HCT116 (cell line): Measurements from ENCODE around the gene PGBD5. TPM values are rescaled to one million over a fixed set of nuclear protein-coding genes. Genes with fewer than 3 reads are reported as not detected.

Experiments
- ATAC-seq: fragments of 200-7000 bp; cut with Tn5 transposase; 2 replicates; pipeline ENCODE4 v1.9.1; 2020; ENCODE audit warnings: mild to moderate bottlenecking, moderate library complexity
- BruUV-seq: library from RNA; stranded (reverse); fragments of 400-500 nt; replicated peaks from 2 replicates; lab custom pipeline; 2021; lab: Mats Ljungman, UMichigan
- CTCF ChIA-PET: fragments of 300-600 bp; sonication (Branson Sonifier 250); formaldehyde crosslinking; loops from one replicate; lab custom pipeline; 2021; ENCODE audit warnings: antibody characterized with exemption; lab: Charles Lee
- POLR2A ChIA-PET: fragments of 300-600, 350-600 bp; sonication (Branson Sonifier 250); formaldehyde crosslinking; loops from one replicate; lab custom pipeline; 2021; ENCODE audit warnings: antibody characterized with exemption; lab: Charles Lee
- RAD21 ChIA-PET, 2 experiments: fragments of 300-600 bp; sonication (Branson Sonifier 250); formaldehyde crosslinking; loops; one replicate each; lab custom pipeline; 2023; ENCODE audit warnings: low total read pairs in 2 of 2; ENCODE audit not compliant: uncharacterized antibody in 2 of 2, unreplicated experiment in 2 of 2, low non-redundant PET in 1 of 2; lab: Charles Lee
- DNase-seq: peaks from one replicate; pipeline ENCODE4 v3.0.0-alpha.2; 2010; ENCODE audit warnings: low read depth, low spot score
- H2AFZ ChIP-seq: fragments of 200-600 bp; shearing (Covaris generic), sonication (generic); 2 replicates; pipeline ENCODE4 v1.6.1; 2017; ENCODE audit warnings: low read depth, mixed run types, mixed read lengths, antibody characterized with exemption, low read length; ENCODE audit not compliant: poor library complexity, severe bottlenecking
- H3K27ac ChIP-seq: 2 replicates; pipeline ENCODE4 v1.5.1; 2012; ENCODE audit warnings: low read depth, low read length
- H3K27me3 ChIP-seq: fragments of 200-600 bp; sonication (generic); 2 replicates; pipeline ENCODE4 v1.6.1; 2016; ENCODE audit warnings: mixed run types, low read length, mixed read lengths; ENCODE audit not compliant: insufficient read depth
- H3K36me3 ChIP-seq, 2 experiments: fragments of 200-500 bp in 1 of 2; fragments of 200-600 bp in 1 of 2; sonication (Bioruptor generic) in 1 of 2; sonication (generic) in 1 of 2; 2 replicates each; pipeline versions ENCODE4 v1.5.1 to v1.6.1; 2014 to 2016; ENCODE audit warnings: low read length in 2 of 2, inconsistent platforms in 1 of 2, mixed read lengths in 1 of 2, mixed run types in 1 of 2; ENCODE audit not compliant: insufficient read depth in 2 of 2, control insufficient read depth in 1 of 2
- H3K4me1 ChIP-seq, 2 experiments: fragments of 200-600 bp in 1 of 2; sonication (generic) in 1 of 2; 2 replicates each; pipeline versions ENCODE4 v1.5.1 to v1.6.1; 2012 to 2017; ENCODE audit warnings: low read length in 2 of 2, inconsistent platforms in 1 of 2, mild to moderate bottlenecking in 1 of 2, mixed read lengths in 1 of 2, mixed run types in 1 of 2, moderate library complexity in 1 of 2; ENCODE audit not compliant: insufficient read depth in 2 of 2, control insufficient read depth in 1 of 2
- H3K4me2 ChIP-seq: fragments of 200-600 bp; sonication (generic); 2 replicates; pipeline ENCODE4 v1.6.1; 2017; ENCODE audit warnings: mixed run types, low read length, mixed read lengths
- H3K4me3 ChIP-seq, 2 experiments: fragments of 200-600 bp in 1 of 2; sonication (generic) in 1 of 2; replicated peaks in 1 of 2; 2 replicates each; pipeline ENCODE4 v1.5.1; 2011 to 2016; ENCODE audit warnings: low read length in 2 of 2, control low read depth in 1 of 2, low read depth in 1 of 2, mild to moderate bottlenecking in 1 of 2, mixed read lengths in 1 of 2, mixed run types in 1 of 2
- H3K79me2 ChIP-seq: fragments of 200-600 bp; sonication (generic); 2 replicates; pipeline ENCODE4 v1.6.1; 2017; ENCODE audit warnings: mild to moderate bottlenecking, mixed run types, low read length, moderate library complexity, mixed read lengths; ENCODE audit not compliant: insufficient read depth
- H3K9ac ChIP-seq: fragments of 200-600 bp; sonication (generic); 2 replicates; pipeline ENCODE4 v1.6.1; 2016; ENCODE audit warnings: low read length, mixed read lengths
- H3K9me2 ChIP-seq: fragments of 200-600 bp; sonication (generic), shearing (Covaris generic); 2 replicates; pipeline ENCODE4 v1.6.1; 2017; ENCODE audit warnings: mixed run types, mild to moderate bottlenecking, moderate library complexity; ENCODE audit not compliant: insufficient read depth
- H3K9me3 ChIP-seq, 2 experiments: fragments of 200-500 bp in 1 of 2; fragments of 200-600 bp in 1 of 2; sonication (Bioruptor generic) in 1 of 2; sonication (generic) in 1 of 2; 2 replicates each; pipeline ENCODE4 v1.6.1; 2014 to 2017; ENCODE audit warnings: low read length in 2 of 2, mixed read lengths in 2 of 2, inconsistent platforms in 1 of 2, low read depth in 1 of 2, mild to moderate bottlenecking in 1 of 2, mixed run types in 1 of 2, moderate library complexity in 1 of 2; ENCODE audit not compliant: control insufficient read depth in 1 of 2, insufficient read depth in 1 of 2
- H4K20me1 ChIP-seq: fragments of 200-600 bp; sonication (generic), shearing (Covaris generic); 2 replicates; pipeline ENCODE4 v1.6.1; 2017; ENCODE audit warnings: mixed run types, mild to moderate bottlenecking, moderate library complexity; ENCODE audit not compliant: insufficient read depth
- CEBPB ChIP-seq: IDR thresholded peaks from 2 replicates; pipeline ENCODE4 v1.6.1; 2012; ENCODE audit warnings: low read depth
- CTCF ChIP-seq, 3 experiments: fragments of 200-600 bp in 1 of 3; sonication (generic) in 1 of 3; IDR thresholded peaks in 2 of 3; conservative IDR thresholded peaks in 1 of 3; 2 replicates each; pipeline ENCODE4 v1.5.1; 2012 to 2017; ENCODE audit warnings: low read depth in 2 of 3, low read length in 2 of 3, antibody characterized with exemption in 1 of 3, borderline replicate concordance in 1 of 3, control low read depth in 1 of 3, mild to moderate bottlenecking in 1 of 3, mixed read lengths in 1 of 3, mixed run types in 1 of 3, moderate library complexity in 1 of 3; ENCODE audit not compliant: insufficient read depth in 1 of 3
- EZH2 ChIP-seq: fragments of 200-600 bp; sonication (generic); IDR thresholded peaks from 2 replicates; pipeline ENCODE4 v1.6.1; 2017; ENCODE audit warnings: antibody characterized with exemption, mixed run types
- EZH2phosphoT487 ChIP-seq: fragments of 200-600 bp; IDR thresholded peaks from 2 replicates; pipeline ENCODE4 v1.6.1; 2018; ENCODE audit warnings: antibody characterized with exemption, borderline replicate concordance
- FOSL1 ChIP-seq: IDR thresholded peaks from 2 replicates; pipeline ENCODE4 v1.6.1; 2012; ENCODE audit warnings: low read depth
- MAX ChIP-seq: IDR thresholded peaks from 2 replicates; pipeline ENCODE4 v1.6.1; 2012
- POLR2AphosphoS5 ChIP-seq: IDR thresholded peaks from 2 replicates; pipeline ENCODE4 v1.6.1; 2011; ENCODE audit warnings: mild to moderate bottlenecking, low read depth, low read length, moderate library complexity
- REST ChIP-seq: IDR thresholded peaks from 2 replicates; pipeline ENCODE4 v1.6.1; 2012; ENCODE audit warnings: low read depth
- SIN3A ChIP-seq: IDR thresholded peaks from 2 replicates; pipeline ENCODE4 v1.6.1; 2012; ENCODE audit warnings: low read depth
- TCF7L2 ChIP-seq: IDR thresholded peaks from 2 replicates; pipeline ENCODE4 v1.7.0; 2011; ENCODE audit warnings: borderline replicate concordance, inconsistent platforms; ENCODE audit not compliant: insufficient read depth, insufficient read length; ENCODE audit errors: extremely low read depth
- YY1 ChIP-seq: IDR thresholded peaks from 2 replicates; pipeline ENCODE4 v1.6.1; 2011; ENCODE audit warnings: low read length, low read depth, moderate library complexity, mild to moderate bottlenecking; ENCODE audit not compliant: insufficient replicate concordance; ENCODE audit errors: extremely low read depth
- ZBTB33 ChIP-seq: IDR thresholded peaks from 2 replicates; pipeline ENCODE4 v1.6.1; 2011; ENCODE audit warnings: mild to moderate bottlenecking, low read length, moderate library complexity; ENCODE audit not compliant: insufficient replicate concordance; ENCODE audit errors: extremely low read depth
- ZNF274 ChIP-seq: fragments of 200-500 bp; sonication (Bioruptor generic); IDR thresholded peaks from 2 replicates; pipeline ENCODE4 v1.6.1; 2014; ENCODE audit warnings: mild to moderate bottlenecking, low read depth, low read length, inconsistent platforms
- intact Hi-C: fragments of 100-400 bp; cut with micrococcal nuclease; formaldehyde crosslinking; loops from 2 replicates; pipeline ENCODE4 v1.10.0; 2022
- total RNA-seq: library from RNA; stranded (reverse); gene quantifications from one replicate; pipeline ENCODE4 v1.2.1, GENCODE V29; 2021; ENCODE audit not compliant: unreplicated experiment

Gene PGBD5
- total RNA-seq, 1 experiment from 2014 or later = 0.27 TPM

- H3K79me2 ChIP-seq = no peaks in the 10 kb centered on the region
- intact Hi-C loops = no loop called here
- no peak overlapping the region for H3K9ac ChIP-seq
- no TSS peak for BruUV-seq
- RAD21 ChIA-PET = no interaction called here
- DNase-seq = no peak
- no peaks in the 10 kb centered on the region for H3K9me2 ChIP-seq
- CTCF ChIA-PET = no interaction called here
- TF ChIP-seq MAX (no peak), EZH2phosphoT487 (no peak), FOSL1 (no peak), EZH2 (no peak), REST (no peak), POLR2AphosphoS5 (no peak), ZBTB33 (no peak), CTCF (IDR thresholded peaks at IDR 0.05 in 2 of 3, conservative IDR thresholded peaks at IDR 0.05 in 1 of 3; ENCODE audit: borderline replicate concordance in 1 of 3, insufficient read depth in 1 of 3, low read depth in 2 of 3, low read length in 2 of 3) (no peak), CEBPB (no peak), ZNF274 (no peak), SIN3A (no peak), YY1 (no peak), TCF7L2 (no peak)
- no peaks in the 10 kb centered on the region for H3K9me3 ChIP-seq
- H3K4me1 ChIP-seq = no peaks in the 10 kb centered on the region
- H3K27me3 ChIP-seq = peaks cover 32% of the 10 kb centered on the region
- no peak overlapping the region for H3K4me3 ChIP-seq
- no peak overlapping the region for H3K27ac ChIP-seq
- no peak overlapping the region for H2AFZ ChIP-seq
- no peak for ATAC-seq
- POLR2A ChIA-PET = no interaction called here
- H3K4me2 ChIP-seq = no peak overlapping the region
- no peaks in the 10 kb centered on the region for H4K20me1 ChIP-seq
- H3K36me3 ChIP-seq = no peaks in the 10 kb centered on the region
Observed at GRCh38 chr1:230423261-230423660, 2.9 kb downstream of the PGBD5 start.
